Endometrial microvascular endothelial cells (primary cell): ENCODE data around the gene GTF2IRD1. TPM values are rescaled to one million over a fixed set of nuclear protein-coding genes. Genes with fewer than 3 reads are reported as not detected.
"Not testable (repeated sequence)": the region's sequence is repeated elsewhere in the genome, so short reads cannot be mapped to it uniquely, and the experiment has no call there.

ENCODE experiments used
- in situ Hi-C: cut with HindIII; loops from 2 replicates; pipeline ENCODE4 v1.10.0; 2017; ENCODE audit warnings: low sequenced_read_pairs, low pct_unique_long_range_greater_than_20kb; ENCODE audit errors: inconsistent ontology term
- total RNA-seq: library from RNA; depleted of rRNA; stranded (reverse); fragments of >200 nt; gene quantifications from one replicate; pipeline ENCODE4 v1.2.3, GENCODE V29; 2015; ENCODE audit errors: inconsistent ontology term

The GTF2IRD1 gene
- total RNA-seq, 1 donor from 2014 or later, result 7.3 TPM

DNA sequence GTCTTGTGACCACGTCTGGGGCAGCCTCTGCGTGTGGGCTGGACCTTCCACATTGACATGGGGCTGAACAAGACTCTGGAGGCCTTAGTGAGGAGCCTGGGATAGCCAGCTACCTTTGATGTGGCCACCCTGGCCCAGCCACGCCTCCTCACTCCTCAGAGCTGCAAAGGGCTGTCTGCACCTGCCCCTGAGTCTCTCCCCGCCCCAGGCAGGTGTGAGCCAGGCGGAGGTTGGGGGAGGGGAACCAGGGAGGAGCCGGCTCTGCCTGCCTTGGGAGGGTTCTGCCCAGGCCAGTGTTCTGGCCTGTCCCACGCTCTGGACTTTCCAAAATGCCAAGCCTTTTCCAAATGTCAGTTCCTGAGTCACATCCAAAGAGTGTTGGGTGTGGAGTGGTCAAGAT, 72.2 kb downstream of the GTF2IRD1 start:
- in situ Hi-C loops, result no loop called here

GRCh38 chr7:74526780-74527179, 73.1 kb downstream of the GTF2IRD1 start:
- in situ Hi-C loops, result no loop called here

DNA sequence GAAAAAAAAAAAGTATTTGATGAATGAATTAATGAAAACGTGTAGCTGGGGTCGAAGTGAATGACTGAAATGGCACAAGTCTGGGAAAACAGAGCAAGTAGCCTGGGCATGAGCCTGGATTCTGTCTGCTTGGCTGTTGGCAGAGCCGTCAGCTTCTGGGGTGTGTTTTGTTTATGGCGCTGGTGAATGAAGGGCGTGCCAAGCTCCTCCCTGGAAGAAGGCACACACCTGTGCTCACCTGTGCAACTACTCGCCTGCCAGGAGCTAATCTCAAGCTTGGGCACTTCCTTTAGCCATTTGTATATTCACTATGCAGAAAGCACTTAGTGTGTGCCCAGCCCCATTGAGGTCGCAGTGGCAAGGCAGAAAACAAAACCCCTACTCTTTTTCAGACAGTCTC, 74.1 kb downstream of the GTF2IRD1 start:
- in situ Hi-C loops, result no loop called here

- in situ Hi-C loops, result not testable (repeated sequence)
Observed at GRCh38 chr7:74528773-74529172, 75.1 kb downstream of the GTF2IRD1 start.

DNA sequence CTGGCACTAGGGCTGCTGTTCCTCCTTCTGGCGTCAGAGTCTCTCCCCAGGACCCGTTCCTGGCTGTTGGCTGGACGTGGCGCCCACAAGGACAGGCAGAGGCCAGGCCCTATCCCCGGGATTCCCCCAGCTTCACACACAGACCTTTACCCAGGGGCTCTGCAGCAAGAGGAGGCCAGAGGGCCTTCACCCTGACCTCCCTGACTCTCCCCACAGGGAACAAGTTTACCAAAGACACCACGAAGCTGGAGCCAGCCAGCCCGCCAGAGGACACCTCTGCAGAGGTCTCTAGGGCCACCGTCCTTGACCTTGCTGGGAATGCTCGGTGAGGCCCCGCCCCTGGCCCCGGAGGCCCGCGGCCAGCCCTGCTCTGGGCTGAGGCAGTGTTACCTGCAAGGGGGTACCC, 82.2 kb downstream of the GTF2IRD1 start:
- in situ Hi-C loops, result no loop called here

DNA sequence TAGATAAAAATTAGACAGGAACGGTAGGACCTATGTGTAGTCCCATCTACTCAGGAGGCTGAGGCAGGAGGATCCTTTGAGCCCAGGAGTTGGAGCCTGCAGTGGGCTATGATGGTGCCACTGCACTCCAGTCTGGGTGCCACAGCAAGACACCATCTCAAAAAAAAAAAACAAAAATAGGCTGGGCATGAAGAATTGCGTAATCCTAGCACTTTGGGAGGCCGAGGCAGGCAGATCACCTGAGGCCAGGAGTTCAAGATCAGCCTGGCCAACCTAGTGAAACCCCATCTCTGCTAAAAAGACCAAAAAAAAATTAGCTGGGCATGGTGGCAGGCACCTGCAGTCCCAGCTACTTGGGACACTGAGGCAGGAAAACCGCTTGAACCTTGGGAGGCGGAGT, 88.2 kb downstream of the GTF2IRD1 start:
- in situ Hi-C loops, result not testable (repeated sequence)

GRCh38 chr7:74542558-74543117, 88.9 kb downstream of the GTF2IRD1 start:
- in situ Hi-C loops, result no loop called here

DNA sequence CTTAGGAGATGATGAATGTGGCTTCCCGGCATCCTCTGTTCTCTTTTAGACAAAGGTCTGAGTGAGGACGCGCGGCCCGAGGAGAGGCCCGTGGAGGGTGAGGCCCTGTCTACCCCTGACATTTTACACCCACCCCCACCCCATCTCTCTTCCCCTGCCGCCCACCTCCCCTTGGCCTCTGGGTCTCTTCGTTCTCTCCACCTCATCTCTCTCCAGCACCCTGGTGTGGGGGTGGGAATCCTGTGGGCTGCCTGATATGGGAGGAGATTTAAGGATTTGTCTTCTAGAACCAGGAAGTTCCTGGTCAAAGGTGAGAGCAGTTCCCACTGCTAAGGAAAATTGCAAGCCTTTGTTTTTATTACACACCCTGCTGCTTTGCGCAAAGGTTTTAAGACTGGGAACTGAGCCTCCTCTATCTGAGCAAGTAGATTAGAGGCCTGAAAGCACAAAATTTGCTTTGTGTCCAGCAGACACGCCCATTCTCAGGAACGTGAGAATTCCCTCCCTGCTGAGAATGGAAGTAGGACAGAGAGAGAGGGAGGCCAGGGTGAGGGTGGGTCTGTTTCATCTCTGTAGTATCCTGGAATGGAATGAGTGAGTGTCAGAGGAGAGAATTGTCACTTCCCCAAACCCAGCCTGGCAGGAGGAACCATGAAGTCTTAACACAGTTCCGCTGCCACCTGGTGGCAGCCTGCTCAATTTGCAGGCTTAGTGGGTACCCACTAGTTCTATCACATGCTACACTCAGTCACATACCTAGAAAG, 91.2 kb downstream of the GTF2IRD1 start:
- in situ Hi-C loops, result no loop called here

GRCh38 chr7:74545921-74546320, 92.2 kb downstream of the GTF2IRD1 start:
- in situ Hi-C loops, result no loop called here

DNA sequence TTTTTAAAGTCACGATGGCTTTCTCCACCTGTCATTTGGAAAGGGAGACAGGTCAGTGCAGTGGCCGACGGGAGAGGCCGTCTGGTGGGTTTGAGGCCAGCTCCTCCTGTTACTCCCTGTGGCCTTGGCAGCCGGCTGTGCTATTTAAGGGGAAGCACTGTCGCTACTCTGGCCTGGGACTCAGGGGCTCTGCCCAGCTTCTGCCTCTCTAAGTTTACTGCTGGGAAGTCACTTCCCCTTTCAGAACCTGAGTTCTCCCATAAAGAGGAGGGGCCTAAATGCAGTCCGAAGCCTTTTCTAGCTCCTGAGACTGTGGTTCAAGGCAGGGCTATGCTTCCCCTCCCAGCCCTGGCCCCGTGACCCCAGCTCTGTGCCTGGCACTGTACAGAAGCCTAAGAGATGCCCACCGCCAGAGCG, 99.9 kb downstream of the GTF2IRD1 start:
- in situ Hi-C loops, result not testable (repeated sequence)

GRCh38 chr7:74554178-74554577, 100.5 kb downstream of the GTF2IRD1 start:
- in situ Hi-C loops, result no loop called here

- in situ Hi-C loops, result no loop called here
Observed at GRCh38 chr7:74560086-74560719, 106.5 kb downstream of the GTF2IRD1 start.

DNA sequence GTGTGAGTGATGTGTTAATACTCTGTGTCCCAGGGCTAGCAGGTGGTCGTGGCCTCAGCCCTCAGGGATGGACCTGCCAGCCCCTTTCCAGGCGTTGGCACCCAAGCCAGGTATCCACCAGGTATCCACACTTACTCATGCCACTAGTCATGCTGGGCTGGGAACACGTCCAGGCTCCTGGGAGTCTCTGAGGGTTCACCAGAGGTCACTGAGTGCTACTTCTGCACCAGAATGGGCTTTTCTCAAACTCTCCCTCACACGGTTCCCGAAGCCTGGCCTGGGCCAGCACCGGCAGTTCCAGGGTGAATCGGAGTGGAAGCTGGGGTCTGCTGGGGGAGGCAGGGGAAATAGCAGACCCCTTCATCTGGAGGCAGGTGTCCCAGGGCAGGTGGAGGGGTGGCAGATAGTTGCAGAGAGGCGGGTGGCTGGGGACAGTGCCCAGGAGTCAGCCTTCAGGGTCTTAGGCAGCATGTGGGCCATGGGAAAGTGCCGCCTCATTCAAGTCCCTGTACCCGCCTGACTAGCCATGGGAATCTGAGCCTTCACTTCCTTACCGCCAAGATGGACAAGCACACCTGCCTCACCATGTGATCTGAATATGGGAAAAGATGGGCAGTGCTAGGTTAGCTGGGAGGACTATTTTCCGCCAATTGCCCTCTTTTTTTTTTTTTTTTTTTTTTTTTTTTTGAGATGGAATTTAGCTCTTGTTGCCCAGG, 108.3 kb downstream of the GTF2IRD1 start:
- in situ Hi-C loops, result no loop called here

DNA sequence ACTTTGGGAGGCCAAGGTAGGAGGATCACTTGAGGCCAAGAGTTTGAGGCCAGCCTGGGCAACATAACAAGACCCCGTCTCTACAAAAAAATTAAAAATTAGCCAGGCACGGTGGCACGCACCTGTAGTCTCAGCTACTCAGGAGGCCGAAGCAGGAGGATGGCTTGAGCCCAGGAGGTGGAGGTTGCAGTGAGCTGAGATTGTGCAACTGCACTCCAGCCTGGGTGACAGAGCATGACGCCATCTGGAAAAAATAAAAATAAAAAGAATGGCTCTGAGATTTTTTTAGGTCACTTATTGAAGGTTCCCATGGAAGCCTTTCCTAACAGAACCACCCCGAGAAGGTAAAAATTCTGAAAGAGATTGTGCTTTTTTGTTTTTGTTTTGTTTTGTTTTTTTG, 109.9 kb downstream of the GTF2IRD1 start:
- in situ Hi-C loops, result not testable (repeated sequence)

DNA sequence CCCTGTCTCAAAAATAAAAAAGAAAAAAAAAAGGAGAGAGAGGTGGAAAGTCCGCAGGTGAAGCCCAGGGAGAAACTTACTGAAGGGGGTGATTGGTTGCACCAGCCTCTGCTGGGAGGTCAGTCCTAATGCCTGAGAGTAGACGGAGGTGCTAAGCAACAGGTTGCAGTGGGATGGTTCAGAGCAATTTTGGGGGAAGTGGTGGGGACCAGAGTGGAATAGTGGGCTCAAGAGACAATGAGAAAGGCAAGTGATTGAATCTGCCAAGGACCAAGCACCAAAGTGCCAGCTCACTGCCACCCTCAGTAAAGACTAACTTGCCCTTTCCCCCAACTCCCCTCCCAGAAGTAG, 113.6 kb downstream of the GTF2IRD1 start:
- in situ Hi-C loops, result no loop called here

DNA sequence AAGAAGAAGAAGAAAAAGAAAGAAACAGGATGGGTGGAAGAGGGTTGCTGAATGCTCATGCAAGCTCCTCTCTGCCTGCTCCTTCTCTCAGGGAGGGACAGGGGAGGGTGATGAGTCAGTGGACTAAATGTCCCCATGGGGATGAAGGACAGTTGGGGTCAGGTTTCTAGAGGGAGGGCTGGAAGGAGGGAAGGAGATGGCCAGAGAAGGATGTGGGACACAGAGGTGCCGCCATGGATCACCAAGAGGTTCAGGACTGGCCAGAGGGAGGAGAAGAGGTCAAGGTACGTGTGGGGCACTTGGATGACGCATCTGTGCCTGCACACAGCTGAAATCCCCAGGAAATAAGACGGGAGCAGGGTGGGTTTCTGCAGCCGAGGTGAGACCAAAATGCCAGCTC, 115.0 kb downstream of the GTF2IRD1 start:
- in situ Hi-C loops, result no loop called here

- in situ Hi-C loops, result no loop called here
Observed at GRCh38 chr7:74569501-74570075, 115.9 kb downstream of the GTF2IRD1 start.

DNA sequence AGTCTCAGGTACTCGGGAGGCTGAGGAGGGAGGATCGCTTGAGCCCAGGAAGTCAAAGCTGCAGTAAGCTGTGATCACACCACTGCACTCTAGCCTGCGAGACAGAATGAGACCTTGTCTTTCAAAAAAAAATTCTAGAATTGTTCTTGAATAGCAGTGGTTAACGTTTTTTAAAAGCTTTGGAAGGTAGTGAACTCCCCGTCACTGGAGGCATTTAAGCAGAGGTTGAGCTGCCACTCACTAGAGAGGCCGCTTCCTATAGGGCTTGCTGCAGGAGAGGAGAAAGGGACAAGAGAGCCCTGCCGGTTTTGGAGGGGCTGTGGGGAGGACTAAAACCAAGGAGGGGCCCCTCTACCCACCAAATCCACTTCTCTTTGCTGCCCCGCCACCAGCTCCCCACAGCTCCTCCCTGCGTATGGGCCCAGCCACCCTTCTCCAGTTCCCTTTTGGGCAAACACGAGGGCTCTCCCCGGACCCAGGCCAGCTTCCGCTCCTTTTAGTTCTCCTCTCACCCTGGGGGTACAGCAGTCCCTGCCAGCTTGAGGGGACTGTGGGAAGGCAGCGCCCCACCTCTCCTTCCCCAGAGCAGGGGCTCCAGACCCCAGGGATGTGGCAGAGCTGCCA, 116.9 kb downstream of the GTF2IRD1 start:
- in situ Hi-C loops, result no loop called here
